SJCRH30 (cell line): ENCODE data around the gene TERT. TPM values are rescaled to one million over a fixed set of nuclear protein-coding genes. Genes with fewer than 3 reads are reported as not detected.

Experiments used
- DNase-seq, 2 experiments: peaks; one replicate each; pipeline ENCODE4 v3.0.0-alpha.2; 2015 to 2020
- H3K27ac ChIP-seq: fragments of 250-450 bp; sonication (Bioruptor Pico); 2 replicates; pipeline ENCODE4 v1.5.1; 2020; ENCODE audit warnings: mild to moderate bottlenecking, moderate library complexity
- H3K27me3 ChIP-seq: fragments of 250-450 bp; sonication (Bioruptor Pico); 2 replicates; pipeline ENCODE4 v1.5.1; 2020; ENCODE audit warnings: mild to moderate bottlenecking, moderate library complexity
- H3K36me3 ChIP-seq: fragments of 250-450 bp; sonication (Bioruptor Pico); 2 replicates; pipeline ENCODE4 v1.5.1; 2020; ENCODE audit warnings: mild to moderate bottlenecking, moderate library complexity
- H3K4me1 ChIP-seq: fragments of 250-450 bp; sonication (Bioruptor Pico); 2 replicates; pipeline ENCODE4 v1.5.1; 2020; ENCODE audit warnings: mild to moderate bottlenecking, moderate library complexity
- H3K4me3 ChIP-seq: fragments of 250-450 bp; sonication (Bioruptor Pico); 2 replicates; pipeline ENCODE4 v1.5.1; 2020; ENCODE audit warnings: mild to moderate bottlenecking, moderate library complexity
- H3K9me3 ChIP-seq: fragments of 250-450 bp; sonication (Bioruptor Pico); replicated peaks from 2 replicates; pipeline ENCODE4 v1.5.1; 2020; ENCODE audit warnings: mild to moderate bottlenecking, moderate library complexity
- total RNA-seq: library from RNA; depleted of rRNA; stranded (reverse); fragments of >200 nt; shearing (Covaris generic); gene quantifications from 2 replicates; pipeline ENCODE4 v1.2.3, GENCODE V29; 2014

TERT gene
- total RNA-seq, 1 experiment from 2014 or later, result not detected

DNA sequence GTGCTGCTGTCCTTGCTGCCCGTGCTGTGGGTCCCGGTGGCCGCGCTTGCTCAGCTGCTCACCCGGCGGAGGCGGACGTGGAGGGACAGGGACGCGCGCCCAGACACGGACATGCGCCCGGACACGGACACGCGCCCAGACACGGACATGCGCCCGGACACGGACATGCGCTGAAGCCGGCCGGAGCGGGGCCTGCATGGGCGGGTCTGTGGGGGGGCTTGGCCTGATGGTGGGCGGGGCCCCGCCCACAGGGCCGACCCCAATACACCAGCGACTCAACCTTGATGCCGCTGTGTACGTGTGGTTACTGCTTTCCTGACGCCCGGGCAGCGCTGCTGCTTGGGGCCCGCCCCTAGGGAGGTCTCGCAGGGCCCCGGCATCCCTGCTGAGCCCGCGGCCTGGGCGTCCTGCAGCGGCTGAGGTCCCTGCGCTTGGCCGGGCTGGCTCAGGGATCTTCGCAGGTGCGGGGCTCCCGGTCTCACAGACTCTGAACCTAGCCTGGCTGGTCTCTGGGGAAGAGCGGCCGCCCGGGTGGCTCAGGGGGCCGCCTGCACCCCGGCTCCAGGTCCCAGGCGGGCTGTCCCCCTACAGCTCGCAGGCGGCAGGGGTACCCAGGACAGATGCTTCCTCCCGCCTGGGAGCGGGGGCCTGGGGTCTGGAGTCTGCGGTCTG is 48.8 kb downstream of the TERT start:
- 0 out of 2 replicates have a peak, but pooled peaks cover 3% of the 10 kb centered on the region for H3K4me1 ChIP-seq
- H3K4me3 ChIP-seq, result no peak overlapping the region
- H3K36me3 ChIP-seq, result no peaks in the 10 kb centered on the region
- no peak overlapping the region for H3K27ac ChIP-seq
- H3K27me3 ChIP-seq, result no peaks in the 10 kb centered on the region
- H3K9me3 ChIP-seq, result no peaks in the 10 kb centered on the region
- DNase-seq, result no peak

DNA sequence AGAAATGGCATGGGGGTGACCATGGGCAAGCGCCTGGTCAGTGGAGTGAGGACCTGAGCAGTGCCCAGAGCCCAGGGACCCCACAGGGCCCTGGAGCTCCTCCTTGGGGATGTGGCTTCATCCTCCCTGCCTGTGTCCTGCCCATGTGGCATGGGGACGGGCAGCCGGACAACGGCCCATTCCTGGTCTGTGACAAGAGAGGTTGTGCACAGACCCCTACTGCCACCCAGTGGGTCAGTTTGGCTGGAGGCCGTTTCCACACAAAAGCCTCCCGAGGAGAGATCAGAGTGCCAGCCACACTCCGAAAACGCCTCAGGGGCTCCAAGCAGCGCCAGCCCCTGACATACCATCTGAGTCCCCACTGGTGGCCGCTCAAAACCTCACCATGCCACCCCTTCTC is 49.9 kb downstream of the TERT start:
- Histone ChIP-seq H3K4me3 (no peak overlapping the region), H3K4me1 (no peaks in the 10 kb centered on the region), H3K36me3 (no peaks in the 10 kb centered on the region), H3K27me3 (no peaks in the 10 kb centered on the region), H3K27ac (no peak overlapping the region), H3K9me3 (no peaks in the 10 kb centered on the region)
- no peak for DNase-seq

DNA sequence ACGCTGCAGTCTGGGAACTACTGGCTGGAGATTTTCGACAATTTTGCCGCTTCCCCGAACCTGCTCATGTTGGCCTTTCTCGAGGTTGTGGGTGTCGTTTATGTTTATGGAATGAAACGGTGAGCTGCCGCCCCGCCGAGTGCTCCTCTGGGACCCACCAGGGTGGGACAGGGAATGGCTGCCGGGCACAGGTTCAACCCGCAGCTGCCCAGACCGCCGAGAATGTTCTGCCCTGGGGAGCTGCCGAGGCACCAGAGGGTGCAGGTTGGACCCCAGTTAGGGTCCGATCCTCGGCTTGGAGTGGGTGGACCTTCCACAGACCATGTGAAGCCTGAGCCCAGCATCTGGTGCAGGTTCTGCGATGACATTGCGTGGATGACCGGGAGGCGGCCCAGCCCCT is 50.6 kb downstream of the TERT start:
- Histone ChIP-seq H3K27ac (no peak overlapping the region), H3K9me3 (no peaks in the 10 kb centered on the region), H3K4me1 (no peaks in the 10 kb centered on the region), H3K4me3 (no peak overlapping the region), H3K36me3 (no peaks in the 10 kb centered on the region), H3K27me3 (no peaks in the 10 kb centered on the region)
- no peak for DNase-seq

DNA sequence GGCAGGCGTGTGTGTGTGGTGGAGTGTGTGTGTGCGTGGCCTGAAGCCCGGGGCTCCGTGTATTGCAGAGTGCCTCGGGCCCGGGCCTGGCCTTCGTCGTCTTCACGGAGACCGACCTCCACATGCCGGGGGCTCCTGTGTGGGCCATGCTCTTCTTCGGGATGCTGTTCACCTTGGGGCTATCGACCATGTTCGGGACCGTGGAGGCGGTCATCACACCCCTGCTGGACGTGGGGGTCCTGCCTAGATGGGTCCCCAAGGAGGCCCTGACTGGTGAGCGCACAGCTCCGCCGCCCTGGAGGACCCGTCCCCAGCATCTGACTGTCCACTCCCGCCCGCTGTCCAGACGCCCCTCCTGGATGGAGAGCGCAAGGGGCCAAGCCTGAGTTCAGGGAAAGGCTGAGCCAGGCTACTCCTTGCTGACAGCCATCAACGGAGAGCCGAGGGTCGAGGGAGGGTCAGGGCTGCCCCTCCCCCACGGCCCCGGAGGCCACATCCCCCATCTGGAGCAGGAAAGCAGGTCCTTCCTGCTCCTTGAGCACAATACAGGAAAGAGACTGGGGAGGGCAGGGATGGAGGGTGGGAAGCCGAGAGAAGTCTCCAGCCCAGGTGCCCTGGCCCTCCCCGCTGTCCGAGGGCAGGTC is 51.3 kb downstream of the TERT start:
- H3K4me3 ChIP-seq, result no peak overlapping the region
- H3K27me3 ChIP-seq, result no peaks in the 10 kb centered on the region
- H3K36me3 ChIP-seq, result no peaks in the 10 kb centered on the region
- DNase-seq, result no peak
- no peaks in the 10 kb centered on the region for H3K9me3 ChIP-seq
- H3K4me1 ChIP-seq, result no peaks in the 10 kb centered on the region
- no peak overlapping the region for H3K27ac ChIP-seq

DNA sequence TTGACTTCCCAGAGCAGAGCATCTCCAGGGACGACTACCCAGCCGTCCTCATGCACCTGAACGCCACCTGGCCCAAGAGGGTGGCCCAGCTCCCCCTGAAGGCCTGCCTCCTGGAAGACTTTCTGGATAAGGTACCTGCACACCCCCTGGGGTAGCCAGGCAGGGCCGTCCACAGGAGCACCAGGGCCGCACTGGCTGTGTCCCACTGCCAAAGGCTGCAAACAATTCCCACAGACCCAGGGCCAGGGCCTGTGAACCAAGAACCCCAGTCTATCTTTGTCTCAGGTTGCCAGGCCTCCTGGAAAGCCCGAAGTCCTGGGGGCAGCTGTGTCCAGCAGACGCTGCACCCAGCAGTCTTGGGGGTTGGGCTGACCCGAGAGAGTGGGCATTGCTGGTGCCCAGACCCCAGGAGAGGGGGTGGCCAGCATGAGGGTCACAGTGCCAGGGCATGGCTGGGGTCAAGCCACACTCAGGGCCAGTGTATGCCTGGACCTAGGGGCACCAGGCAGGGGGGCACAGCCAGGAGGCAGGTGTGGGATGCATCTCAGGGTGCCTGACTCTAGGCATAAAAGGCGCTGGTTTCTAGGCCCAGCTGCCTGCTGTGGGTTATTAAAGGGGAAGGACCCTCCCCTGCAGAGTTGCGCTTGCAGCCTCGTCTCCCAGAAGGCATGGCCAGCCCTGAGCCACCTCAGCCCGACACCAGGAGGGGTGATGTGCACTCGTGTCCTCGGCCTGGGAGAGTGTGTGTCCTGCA is 52.0 kb downstream of the TERT start:
- no peaks in the 10 kb centered on the region for H3K36me3 ChIP-seq
- H3K27me3 ChIP-seq, result no peaks in the 10 kb centered on the region
- no peak for DNase-seq
- no peaks in the 10 kb centered on the region for H3K4me1 ChIP-seq
- no peak overlapping the region for H3K4me3 ChIP-seq
- H3K27ac ChIP-seq, result no peak overlapping the region
- no peaks in the 10 kb centered on the region for H3K9me3 ChIP-seq

DNA sequence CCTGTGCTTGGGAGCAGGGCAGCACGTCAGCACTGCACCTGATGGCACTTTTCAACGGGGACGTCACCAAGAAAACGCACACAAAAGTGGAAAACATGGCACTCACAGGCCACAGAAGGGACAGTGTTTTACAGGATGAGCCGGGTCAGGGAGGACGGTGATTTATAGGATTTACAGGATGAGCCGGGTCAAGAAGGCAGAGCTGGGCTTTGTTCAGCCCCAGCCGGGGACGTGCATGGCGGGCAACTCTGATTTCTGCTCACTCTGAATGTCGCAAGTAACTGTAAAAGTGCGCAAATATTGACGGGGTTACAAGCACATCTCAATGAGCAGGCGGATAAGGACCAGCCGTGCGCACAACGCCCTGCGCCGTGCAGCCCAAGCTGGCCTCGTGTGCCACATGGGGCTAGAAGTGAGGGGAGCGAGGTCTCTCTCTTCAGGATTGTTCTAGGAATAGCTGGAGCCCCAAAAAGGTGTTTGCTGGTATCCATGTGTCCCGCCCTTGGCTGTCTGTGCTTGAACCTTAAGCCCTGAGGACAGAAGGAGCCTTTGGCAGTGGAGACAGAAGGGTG is 53.3 kb downstream of the TERT start:
- H3K9me3 ChIP-seq, result no peaks in the 10 kb centered on the region
- no peaks in the 10 kb centered on the region for H3K36me3 ChIP-seq
- no peak overlapping the region for H3K4me3 ChIP-seq
- no peak overlapping the region for H3K27ac ChIP-seq
- DNase-seq, result no peak
- H3K27me3 ChIP-seq, result no peaks in the 10 kb centered on the region
- no peaks in the 10 kb centered on the region for H3K4me1 ChIP-seq

DNA sequence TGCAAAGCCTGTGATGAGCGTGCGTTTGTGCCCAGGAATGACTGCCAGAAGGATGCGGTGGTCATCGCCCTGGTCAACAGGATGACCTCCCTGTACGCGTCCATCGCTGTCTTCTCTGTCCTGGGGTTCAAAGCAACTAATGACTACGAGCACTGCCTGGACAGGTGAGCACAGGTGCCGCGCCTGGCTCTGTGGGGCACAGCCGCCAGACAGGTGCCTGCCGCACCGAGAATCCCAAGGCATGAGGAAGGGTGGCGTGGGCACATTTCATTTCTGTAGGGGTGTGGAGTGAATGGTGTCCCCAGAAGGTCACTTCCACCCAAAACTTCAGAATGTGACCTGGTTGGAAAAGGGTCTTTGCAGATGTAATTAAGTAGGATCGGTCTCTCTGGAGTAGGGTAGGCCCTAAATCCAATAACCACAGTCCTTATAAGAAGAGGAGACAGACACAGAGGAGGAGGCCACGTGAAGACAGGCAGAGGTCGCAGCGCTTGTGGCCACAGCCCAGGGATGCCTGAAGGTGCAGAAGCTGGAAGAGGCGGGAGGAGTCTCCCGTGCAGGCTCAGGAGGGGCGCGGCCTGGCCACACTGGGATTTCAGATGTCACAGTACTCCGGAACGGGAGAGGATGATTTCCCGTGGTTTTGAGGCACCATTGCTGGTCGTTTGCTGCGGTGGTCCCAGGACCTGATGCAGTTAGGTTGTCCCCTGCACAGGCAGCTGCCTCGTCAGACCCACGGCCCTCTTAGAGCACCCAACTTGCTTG is 54.2 kb downstream of the TERT start:
- H3K4me1 ChIP-seq, result no peaks in the 10 kb centered on the region
- H3K36me3 ChIP-seq, result no peaks in the 10 kb centered on the region
- DNase-seq, result no peak
- H3K9me3 ChIP-seq, result no peaks in the 10 kb centered on the region
- H3K4me3 ChIP-seq, result no peak overlapping the region
- H3K27ac ChIP-seq, result no peak overlapping the region
- H3K27me3 ChIP-seq, result no peaks in the 10 kb centered on the region

DNA sequence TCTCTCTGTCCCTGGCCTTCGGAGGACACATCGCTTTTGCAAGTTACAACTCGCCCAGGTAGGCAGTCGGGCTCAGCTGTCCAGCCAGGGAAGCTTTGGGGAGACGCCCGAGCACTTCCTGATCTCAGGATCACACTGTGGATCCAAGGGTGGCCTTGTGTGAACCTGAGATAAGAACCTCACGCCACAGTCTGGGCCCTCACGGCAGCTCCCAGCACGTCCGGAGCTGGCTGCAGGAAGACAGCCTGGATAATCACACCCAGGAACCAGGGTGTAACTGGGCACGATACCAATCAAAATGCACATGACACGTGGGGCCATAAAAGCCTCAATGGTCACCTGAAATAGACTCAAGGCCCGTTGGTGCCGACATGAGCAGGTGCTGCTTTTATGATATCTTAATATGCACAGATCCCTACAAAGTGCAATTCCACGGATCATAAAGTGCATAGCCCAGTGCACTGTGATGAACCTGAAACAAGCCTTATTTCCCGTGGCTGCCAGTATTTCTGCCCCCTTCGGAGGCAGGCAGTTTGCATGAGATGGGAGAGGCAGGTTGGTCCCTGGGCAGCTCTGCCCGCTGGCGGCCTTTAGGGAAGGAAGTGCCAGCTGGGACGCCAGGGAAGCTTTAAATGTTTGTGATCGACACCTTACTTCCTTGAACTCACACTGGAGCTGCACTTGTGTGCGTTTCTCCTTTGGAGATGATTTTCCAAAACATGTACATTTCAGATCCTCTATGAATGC is 55.2 kb downstream of the TERT start:
- DNase-seq, result no peak
- no peak overlapping the region for H3K27ac ChIP-seq
- H3K4me1 ChIP-seq, result no peaks in the 10 kb centered on the region
- no peak overlapping the region for H3K4me3 ChIP-seq
- no peaks in the 10 kb centered on the region for H3K36me3 ChIP-seq
- no peaks in the 10 kb centered on the region for H3K27me3 ChIP-seq
- no peaks in the 10 kb centered on the region for H3K9me3 ChIP-seq

DNA sequence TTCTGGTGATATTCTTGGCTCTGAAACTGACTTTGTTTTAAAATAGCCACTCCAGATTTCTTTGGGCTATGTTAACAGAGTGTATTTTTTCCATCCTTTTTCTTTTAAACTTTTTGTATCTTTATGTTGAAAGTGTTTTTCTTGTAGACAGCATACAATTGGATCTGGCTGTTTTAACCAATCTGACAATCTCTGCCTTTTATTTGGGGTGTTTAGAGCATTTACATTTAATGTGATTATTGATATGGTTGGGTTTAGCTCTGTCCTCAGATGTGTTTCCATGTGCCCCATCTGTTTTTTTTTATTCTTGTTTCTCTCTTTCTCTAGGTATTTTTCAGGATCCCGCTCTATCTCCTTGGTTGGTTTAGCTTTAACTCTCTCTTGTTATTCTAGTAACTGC is 59.0 kb downstream of the TERT start:
- DNase-seq, result no peak
- no peaks in the 10 kb centered on the region for H3K27me3 ChIP-seq
- H3K36me3 ChIP-seq, result no peaks in the 10 kb centered on the region
- no peaks in the 10 kb centered on the region for H3K9me3 ChIP-seq
- no peak overlapping the region for H3K27ac ChIP-seq
- no peak overlapping the region for H3K4me3 ChIP-seq
- H3K4me1 ChIP-seq, result no peaks in the 10 kb centered on the region

DNA sequence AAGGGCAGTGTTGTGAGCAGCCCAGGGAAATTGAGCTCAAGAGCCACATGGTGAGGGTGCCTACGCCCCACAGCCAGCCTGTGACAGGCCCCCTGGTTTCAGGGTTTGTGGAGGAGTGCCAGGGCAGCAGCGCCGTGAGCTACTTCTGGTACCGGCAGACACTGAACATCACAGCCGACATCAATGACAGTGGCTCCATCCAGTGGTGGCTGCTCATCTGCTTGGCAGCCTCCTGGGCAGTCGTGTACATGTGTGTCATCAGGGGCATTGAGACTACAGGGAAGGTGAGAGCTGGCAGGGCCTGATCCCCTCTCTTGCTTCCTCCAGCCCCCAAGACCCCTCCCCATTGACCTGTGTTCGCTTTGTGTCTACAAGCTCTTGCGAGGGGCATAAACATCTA is 59.5 kb downstream of the TERT start:
- Histone ChIP-seq H3K36me3 (no peaks in the 10 kb centered on the region), H3K9me3 (no peaks in the 10 kb centered on the region), H3K4me1 (no peaks in the 10 kb centered on the region), H3K4me3 (no peak overlapping the region), H3K27me3 (no peaks in the 10 kb centered on the region), H3K27ac (no peak overlapping the region)
- no peak for DNase-seq

DNA sequence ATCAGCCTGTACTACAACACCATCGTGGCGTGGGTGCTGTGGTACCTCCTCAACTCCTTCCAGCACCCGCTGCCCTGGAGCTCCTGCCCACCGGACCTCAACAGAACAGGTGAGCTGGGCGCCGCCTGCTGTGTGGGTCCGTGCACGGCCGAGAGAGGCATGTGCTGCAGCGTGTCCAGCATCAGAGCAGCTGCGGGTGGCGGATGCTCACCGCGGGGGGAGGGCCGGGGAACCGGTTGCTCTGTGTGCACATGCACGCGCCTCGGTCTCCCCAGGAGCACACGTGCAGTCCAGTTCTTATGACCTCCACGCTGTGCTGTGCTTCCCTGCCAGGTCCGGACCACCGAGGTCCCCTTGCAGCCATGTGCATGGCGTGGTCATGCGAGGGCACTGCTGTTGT is 62.1 kb downstream of the TERT start:
- DNase-seq, result no peak
- H3K27me3 ChIP-seq, result no peaks in the 10 kb centered on the region
- H3K4me1 ChIP-seq, result peaks cover 7% of the 10 kb centered on the region; the same call in 1 of the 2 replicates
- no peak overlapping the region for H3K4me3 ChIP-seq
- no peaks in the 10 kb centered on the region for H3K36me3 ChIP-seq
- H3K27ac ChIP-seq, result no peak overlapping the region
- no peaks in the 10 kb centered on the region for H3K9me3 ChIP-seq

DNA sequence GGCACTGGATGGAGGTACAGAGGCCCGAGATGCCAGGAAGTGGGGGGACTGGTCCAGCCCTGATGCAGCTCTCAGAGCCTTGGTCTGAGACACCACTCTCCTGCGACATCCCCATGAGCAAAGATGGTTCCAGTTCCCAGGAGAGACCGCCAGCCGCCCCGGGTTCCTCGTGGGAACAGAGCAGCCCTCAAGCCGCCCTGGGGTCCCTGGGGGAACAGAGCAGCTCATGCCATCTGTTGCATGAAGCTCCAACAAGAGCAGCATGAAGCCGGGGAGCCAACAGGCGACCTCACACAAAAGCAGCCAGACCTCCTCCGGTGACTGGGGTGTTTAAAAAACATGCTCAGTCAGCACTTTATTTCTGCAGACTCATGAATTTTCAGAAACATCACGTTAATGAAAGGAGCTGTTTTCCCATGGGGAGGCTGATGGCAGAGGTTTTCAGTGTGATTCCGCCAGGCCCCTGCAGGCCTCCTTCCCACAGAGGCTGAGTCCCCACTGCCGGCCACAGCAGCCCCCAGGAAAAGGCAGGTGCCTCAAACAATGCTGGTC is 63.4 kb downstream of the TERT start:
- Histone ChIP-seq H3K4me1 (peaks cover 12% of the 10 kb centered on the region), H3K27me3 (no peaks in the 10 kb centered on the region)

DNA sequence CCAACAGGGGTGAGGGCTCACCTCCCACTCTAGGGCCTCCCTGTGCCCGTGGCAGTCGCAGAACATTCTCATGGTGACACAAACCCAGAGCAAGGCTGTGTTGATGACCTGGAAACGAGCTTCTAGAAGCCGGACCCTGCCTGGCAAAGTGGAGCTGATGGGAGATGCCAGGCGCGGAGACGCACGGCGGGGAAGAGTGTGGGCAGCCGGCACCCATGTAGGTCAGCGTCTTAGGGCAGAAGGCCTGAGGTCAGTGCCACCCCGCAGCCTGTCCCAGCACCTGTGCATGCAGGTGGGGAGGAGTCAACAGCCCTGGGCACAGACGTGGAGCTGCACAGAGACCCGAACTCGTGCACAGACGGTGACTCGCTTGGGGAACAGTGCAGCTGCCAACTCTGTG is 64.3 kb downstream of the TERT start:
- H3K4me1 ChIP-seq, result peaks cover 12% of the 10 kb centered on the region
- H3K36me3 ChIP-seq, result no peaks in the 10 kb centered on the region
- no peak for DNase-seq
- no peak overlapping the region for H3K27ac ChIP-seq
- no peaks in the 10 kb centered on the region for H3K9me3 ChIP-seq
- H3K4me3 ChIP-seq, result no peak overlapping the region
- no peaks in the 10 kb centered on the region for H3K27me3 ChIP-seq

More for the DNA sequence above, 63.4 kb downstream of the TERT start:
- no peak for DNase-seq
- H3K36me3 ChIP-seq, result no peaks in the 10 kb centered on the region
- no peaks in the 10 kb centered on the region for H3K9me3 ChIP-seq
- no peak overlapping the region for H3K27ac ChIP-seq
- H3K4me3 ChIP-seq, result no peak overlapping the region

DNA sequence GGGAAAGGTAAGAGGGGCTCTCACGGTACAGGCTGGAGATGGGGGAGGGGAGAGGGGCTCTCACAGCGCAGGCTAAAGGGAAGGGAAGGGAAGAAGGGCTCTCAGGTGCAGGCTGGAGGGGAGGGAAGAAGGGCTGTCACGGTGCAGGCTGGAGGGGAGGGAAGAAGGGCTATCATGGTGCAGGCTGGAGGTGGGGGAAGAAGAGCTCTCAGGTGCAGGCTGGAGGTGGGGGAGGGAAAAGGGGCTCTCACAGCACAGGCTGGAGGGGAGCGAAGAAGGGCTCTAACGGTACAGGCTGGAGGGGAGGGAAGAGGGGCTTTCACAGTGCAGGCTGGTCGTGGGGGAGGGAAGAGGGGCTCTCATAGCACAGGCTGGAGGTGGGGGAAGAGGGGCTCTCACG is 65.0 kb downstream of the TERT start:
- no peak overlapping the region for H3K4me3 ChIP-seq
- DNase-seq, result no peak
- H3K9me3 ChIP-seq, result no peaks in the 10 kb centered on the region
- no peak overlapping the region for H3K27ac ChIP-seq
- H3K36me3 ChIP-seq, result no peaks in the 10 kb centered on the region
- no peaks in the 10 kb centered on the region for H3K27me3 ChIP-seq
- peaks cover 12% of the 10 kb centered on the region for H3K4me1 ChIP-seq
